OCI-LY7 (cell line): Measurements from ENCODE around the gene EFHD2.

Experiments used
- EZH2phosphoT487 ChIP-seq: fragments of 200-600 bp; sonication (generic); IDR thresholded peaks from 2 replicates; pipeline ENCODE4 v1.6.1; 2018; ENCODE audit warnings: low read depth, borderline replicate concordance, mild to moderate bottlenecking, mixed run types, antibody characterized with exemption, low read length, moderate library complexity, mixed read lengths
- TF ChIP-seq, protein P1 (sequence below): fragments of 200-600 bp; sonication (generic); conservative IDR thresholded peaks from 2 replicates; pipeline ENCODE4 v1.5.1; 2014; ENCODE audit warnings: mild to moderate bottlenecking, antibody characterized with exemption, low read length, moderate library complexity, mixed read lengths

DNA sequence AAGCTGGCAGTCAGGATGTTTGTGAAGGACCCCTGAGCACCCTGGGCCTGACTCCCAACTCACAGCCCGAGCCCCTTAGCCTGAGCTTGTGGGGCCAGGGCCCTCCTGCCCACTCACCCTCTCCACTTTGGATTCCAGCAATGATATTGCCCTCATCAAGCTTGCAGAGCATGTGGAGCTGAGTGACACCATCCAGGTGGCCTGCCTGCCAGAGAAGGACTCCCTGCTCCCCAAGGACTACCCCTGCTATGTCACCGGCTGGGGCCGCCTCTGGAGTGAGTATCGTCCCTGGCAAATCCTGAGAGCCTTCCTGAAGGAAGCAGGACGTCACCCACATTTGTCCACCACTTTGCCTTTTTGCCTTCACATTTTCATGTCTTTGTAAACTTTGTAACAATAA is 33.6 kb downstream of the EFHD2 start:
- TF ChIP-seq, protein P1, sequence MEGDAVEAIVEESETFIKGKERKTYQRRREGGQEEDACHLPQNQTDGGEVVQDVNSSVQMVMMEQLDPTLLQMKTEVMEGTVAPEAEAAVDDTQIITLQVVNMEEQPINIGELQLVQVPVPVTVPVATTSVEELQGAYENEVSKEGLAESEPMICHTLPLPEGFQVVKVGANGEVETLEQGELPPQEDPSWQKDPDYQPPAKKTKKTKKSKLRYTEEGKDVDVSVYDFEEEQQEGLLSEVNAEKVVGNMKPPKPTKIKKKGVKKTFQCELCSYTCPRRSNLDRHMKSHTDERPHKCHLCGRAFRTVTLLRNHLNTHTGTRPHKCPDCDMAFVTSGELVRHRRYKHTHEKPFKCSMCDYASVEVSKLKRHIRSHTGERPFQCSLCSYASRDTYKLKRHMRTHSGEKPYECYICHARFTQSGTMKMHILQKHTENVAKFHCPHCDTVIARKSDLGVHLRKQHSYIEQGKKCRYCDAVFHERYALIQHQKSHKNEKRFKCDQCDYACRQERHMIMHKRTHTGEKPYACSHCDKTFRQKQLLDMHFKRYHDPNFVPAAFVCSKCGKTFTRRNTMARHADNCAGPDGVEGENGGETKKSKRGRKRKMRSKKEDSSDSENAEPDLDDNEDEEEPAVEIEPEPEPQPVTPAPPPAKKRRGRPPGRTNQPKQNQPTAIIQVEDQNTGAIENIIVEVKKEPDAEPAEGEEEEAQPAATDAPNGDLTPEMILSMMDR, result no peak
- no peak for TF ChIP-seq EZH2phosphoT487
